Endothelial cell of umbilical vein (primary cell): ENCODE measurements around the gene SLC35F3. TPM values are rescaled to one million over a fixed set of nuclear protein-coding genes. Genes with fewer than 3 reads are reported as not detected.

Experiments
- BruUV-seq: library from RNA; stranded (reverse); fragments of 400-500 nt; replicated peaks from 2 replicates; lab custom pipeline; 2021; lab: Mats Ljungman, UMichigan
- CTCF ChIA-PET: fragments of 300-600, 350-600 bp; sonication (Branson Sonifier 250); formaldehyde crosslinking; loops from one replicate; lab custom pipeline; 2021; ENCODE audit warnings: antibody characterized with exemption, inconsistent platforms; lab: Charles Lee
- POLR2A ChIA-PET: fragments of 300-600, 350-600 bp; sonication (Branson Sonifier 250); formaldehyde crosslinking; loops from one replicate; lab custom pipeline; 2021; ENCODE audit warnings: antibody characterized with exemption, inconsistent platforms; lab: Charles Lee
- DNase-seq: peaks from one replicate; pipeline ENCODE4 v3.0.0-alpha.2; 2011; ENCODE audit warnings: low read depth, low spot score
- FAIRE-seq: peaks from 2 replicates; lab custom pipeline; 2011; peaks lifted over from hg19 to GRCh38; lab: Jason Lieb, UNC
- H2AFZ ChIP-seq: 2 replicates; pipeline ENCODE4 v1.6.0; 2012; ENCODE audit warnings: low read depth, low read length, control low read depth, inconsistent platforms
- H3K27ac ChIP-seq: 2 replicates; pipeline ENCODE4 v1.5.1; 2011; ENCODE audit warnings: low read depth, mild to moderate bottlenecking, control low read depth, low read length, moderate library complexity; ENCODE audit not compliant: insufficient read depth
- H3K27me3 ChIP-seq, 2 experiments: 2 replicates each; pipeline versions ENCODE4 v1.6.0 to v1.6.1; 2011; ENCODE audit warnings: low read length in 2 of 2, mixed read lengths in 1 of 2; ENCODE audit not compliant: control insufficient read depth in 2 of 2, insufficient read depth in 2 of 2
- H3K36me3 ChIP-seq, 2 experiments: 2 replicates in 1 of 2; 3 replicates in 1 of 2; pipeline ENCODE4 v1.5.1; 2011; ENCODE audit warnings: low read length in 2 of 2, mild to moderate bottlenecking in 1 of 2, moderate library complexity in 1 of 2; ENCODE audit not compliant: control insufficient read depth in 2 of 2, insufficient read depth in 2 of 2; ENCODE audit errors: extremely low read depth in 1 of 2
- H3K4me1 ChIP-seq: 3 replicates; pipeline ENCODE4 v1.5.1; 2011; ENCODE audit warnings: mild to moderate bottlenecking, low read length; ENCODE audit not compliant: control insufficient read depth, insufficient read depth; ENCODE audit errors: extremely low read depth
- H3K4me2 ChIP-seq: 2 replicates; pipeline ENCODE4 v1.6.1; 2011; ENCODE audit warnings: low read length, control low read depth, mixed read lengths; ENCODE audit not compliant: insufficient read depth
- H3K4me3 ChIP-seq, 3 experiments: fragments of 200-600 bp in 1 of 3; sonication (generic), shearing (Covaris generic) in 1 of 3; replicated peaks in 1 of 3; 2 replicates each; pipeline ENCODE4 v1.5.1; 2011 to 2016; ENCODE audit warnings: control low read depth in 3 of 3, low read length in 3 of 3, mild to moderate bottlenecking in 2 of 3, inconsistent platforms in 1 of 3, low read depth in 1 of 3, moderate library complexity in 1 of 3; ENCODE audit not compliant: insufficient read depth in 1 of 3
- H3K79me2 ChIP-seq: 2 replicates; pipeline ENCODE4 v1.6.0; 2012; ENCODE audit warnings: low read length, inconsistent platforms; ENCODE audit not compliant: control insufficient read depth, insufficient read depth
- H3K9ac ChIP-seq: replicated peaks from 2 replicates; pipeline ENCODE3; 2011; ENCODE audit warnings: low read length, control low read depth; ENCODE audit not compliant: insufficient read depth; ENCODE audit errors: extremely low read depth
- H3K9me1 ChIP-seq: replicated peaks from 3 replicates; pipeline ENCODE4 v1.6.0; 2011; ENCODE audit warnings: mild to moderate bottlenecking, low read length; ENCODE audit not compliant: control insufficient read depth, insufficient read depth; ENCODE audit errors: extremely low read depth
- H3K9me3 ChIP-seq: replicated peaks from 2 replicates; pipeline ENCODE4 v1.5.1; 2012; ENCODE audit warnings: low read length, inconsistent platforms; ENCODE audit not compliant: control insufficient read depth, insufficient read depth
- H4K20me1 ChIP-seq: replicated peaks from 2 replicates; pipeline ENCODE3; 2011; ENCODE audit warnings: mild to moderate bottlenecking, low read length; ENCODE audit not compliant: control insufficient read depth, insufficient read depth; ENCODE audit errors: extremely low read depth
- CTCF ChIP-seq, 2 donors: IDR thresholded peaks; 1 replicate in 1 of 2; 2 replicates in 1 of 2; pipeline ENCODE4 v1.5.1; 2011; ENCODE audit warnings: low read length in 2 of 2, mild to moderate bottlenecking in 2 of 2, moderate library complexity in 2 of 2, control low read depth in 1 of 2, inconsistent platforms in 1 of 2, low read depth in 1 of 2; ENCODE audit not compliant: insufficient read depth in 1 of 2; ENCODE audit errors: extremely low read depth in 1 of 2
- EZH2 ChIP-seq: IDR thresholded peaks from 2 replicates; pipeline ENCODE4 v1.6.1; 2012; ENCODE audit warnings: borderline replicate concordance, low read depth, mild to moderate bottlenecking, moderate library complexity, low read length, inconsistent platforms; ENCODE audit not compliant: severe bottlenecking
- FOS ChIP-seq: IDR thresholded peaks from 2 replicates; pipeline ENCODE4 v1.6.1; 2011; ENCODE audit warnings: mild to moderate bottlenecking, low read length, moderate library complexity, borderline replicate concordance; ENCODE audit not compliant: insufficient read depth
- GATA2 ChIP-seq: IDR thresholded peaks from 2 replicates; pipeline ENCODE4 v1.7.0; 2011; ENCODE audit warnings: low read depth, mild to moderate bottlenecking, moderate library complexity, mixed read lengths, low read length; ENCODE audit not compliant: insufficient read length, insufficient read depth
- JUN ChIP-seq: IDR thresholded peaks from 2 replicates; pipeline ENCODE4 v1.6.1; 2011; ENCODE audit warnings: borderline replicate concordance, low read depth; ENCODE audit not compliant: insufficient read length, insufficient read depth
- MAX ChIP-seq: IDR thresholded peaks from 2 replicates; pipeline ENCODE4 v1.6.1; 2011; ENCODE audit not compliant: insufficient read depth, insufficient read length
- MYC ChIP-seq: IDR thresholded peaks from one replicate; pipeline ENCODE4 v1.6.1; 2011; ENCODE audit warnings: mild to moderate bottlenecking, low read depth, low read length
- POLR2A ChIP-seq: IDR thresholded peaks from 2 replicates; pipeline ENCODE4 v1.6.1; 2012; ENCODE audit warnings: low read depth, mild to moderate bottlenecking, control low read depth, low read length
- POLR2AphosphoS5 ChIP-seq: IDR thresholded peaks from 2 replicates; pipeline ENCODE4 v1.6.1; 2012; ENCODE audit warnings: low read depth, mild to moderate bottlenecking, control low read depth, low read length, moderate library complexity; ENCODE audit not compliant: insufficient read depth
- dilution Hi-C: fragments of 300-500 bp; cut with MboI; formaldehyde crosslinking; loops from one replicate; pipeline ENCODE4 v1.15.0; 2019; ENCODE audit warnings: low sequenced_read_pairs; ENCODE audit not compliant: extremely low pct_ligation_motif_present
- intact Hi-C: fragments of 100-400 bp; cut with micrococcal nuclease; formaldehyde crosslinking; loops from one replicate; pipeline ENCODE4 v1.10.0; 2022
- polyA plus RNA-seq, 4 experiments: library from polyadenylated mRNA; depleted of rRNA in 3 of 4; stranded (reverse) in 3 of 4; unstranded in 1 of 4; fragments of >200 nt; gene quantifications; 2 replicates each; pipeline versions ENCODE4 v1.2.1 to v1.2.3, GENCODE V29; 2011 to 2012; ENCODE audit warnings: missing spikeins in 1 of 4
- total RNA-seq: library from RNA; stranded (reverse); gene quantifications from 2 replicates; pipeline ENCODE4 v1.2.3, GENCODE V29; 2021

SLC35F3 gene
- total and polyA plus RNA-seq, 2 donors (not counting 3 experiments of a cell fraction or from before 2014, with no cell fraction given), result not detected

- no peak overlapping the region for H3K4me3 ChIP-seq
- no peak overlapping the region for H3K9ac ChIP-seq
- no peak for DNase-seq
- dilution Hi-C loops (no loop called here), intact Hi-C loops (no loop called here)
- no peaks in the 10 kb centered on the region for H3K9me3 ChIP-seq
- no peaks in the 10 kb centered on the region for H4K20me1 ChIP-seq
- no peak overlapping the region for H3K4me2 ChIP-seq
- H2AFZ ChIP-seq, result no peak overlapping the region
- no peaks in the 10 kb centered on the region for H3K36me3 ChIP-seq
- CTCF ChIA-PET, result interaction anchor here (1.6 to 1.7 kb wide), 2 partner anchors 18 to 96 kb away, joined by 3 to 7 read pairs; no protein-coding TSS in a partner anchor
- BruUV-seq, result no TSS peak
- H3K9me1 ChIP-seq, result no peaks in the 10 kb centered on the region
- POLR2A ChIA-PET, result no interaction called here
- no peaks in the 10 kb centered on the region for H3K79me2 ChIP-seq
- H3K27ac ChIP-seq, result no peak overlapping the region
- no peaks in the 10 kb centered on the region for H3K4me1 ChIP-seq
- peaks cover 19 to 26% of the 10 kb centered on the region in 2 experiments for H3K27me3 ChIP-seq
- TF ChIP-seq MYC (no peak), FOS (no peak), EZH2 (no peak), CTCF (IDR thresholded peaks at IDR 0.05; ENCODE audit: extremely low read depth in 1 of 2, insufficient read depth in 1 of 2, low read depth in 1 of 2, low read length in 2 of 2) (no peak), MAX (no peak), JUN (no peak), POLR2A (no peak), GATA2 (no peak), POLR2AphosphoS5 (no peak)
- FAIRE-seq, result no peak
Measured at GRCh38 chr1:234213658-234214128, 309.2 kb downstream of the SLC35F3 start.
